CD4-positive, alpha-beta T cell treated with Interleukin-1 beta for 1 hour (primary cell): ENCODE data around the gene OR4K1.
"Not testable (repeated sequence)": the region's sequence is repeated elsewhere in the genome, so short reads cannot be mapped to it uniquely, and the experiment has no call there.

Source experiments
- DNase-seq, 2 donors: peaks; one replicate each; pipeline ENCODE4 v3.0.0-alpha.2; 2020 to 2022

The OR4K1 gene, protein sequence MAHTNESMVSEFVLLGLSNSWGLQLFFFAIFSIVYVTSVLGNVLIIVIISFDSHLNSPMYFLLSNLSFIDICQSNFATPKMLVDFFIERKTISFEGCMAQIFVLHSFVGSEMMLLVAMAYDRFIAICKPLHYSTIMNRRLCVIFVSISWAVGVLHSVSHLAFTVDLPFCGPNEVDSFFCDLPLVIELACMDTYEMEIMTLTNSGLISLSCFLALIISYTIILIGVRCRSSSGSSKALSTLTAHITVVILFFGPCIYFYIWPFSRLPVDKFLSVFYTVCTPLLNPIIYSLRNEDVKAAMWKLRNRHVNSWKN

DNA sequence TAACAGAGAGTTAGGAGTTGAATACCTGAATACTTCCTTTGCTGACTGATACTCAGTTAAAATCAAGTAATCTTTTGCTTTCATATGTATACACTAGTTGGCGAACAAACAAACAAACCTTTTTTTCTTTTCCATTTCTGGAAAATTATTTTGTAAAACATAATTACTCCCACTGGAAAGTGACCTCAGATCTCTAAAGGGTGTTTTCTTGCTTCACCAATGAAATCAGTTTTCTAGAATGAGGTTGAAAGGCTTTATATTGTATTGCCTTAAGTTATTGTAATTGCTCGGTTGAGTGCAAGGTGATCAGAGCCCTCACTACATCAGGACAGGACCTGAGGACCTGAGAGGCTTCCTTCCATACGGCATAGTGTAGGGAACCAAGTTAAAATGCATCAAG, at the start of gene OR4K1:
TSS of gene OR4K1 (plus strand) at position 301 of the 400 bp plus-strand sequence. CDS start 4,750 bp downstream, outside the sequence.
- DNase-seq = no peak

DNA sequence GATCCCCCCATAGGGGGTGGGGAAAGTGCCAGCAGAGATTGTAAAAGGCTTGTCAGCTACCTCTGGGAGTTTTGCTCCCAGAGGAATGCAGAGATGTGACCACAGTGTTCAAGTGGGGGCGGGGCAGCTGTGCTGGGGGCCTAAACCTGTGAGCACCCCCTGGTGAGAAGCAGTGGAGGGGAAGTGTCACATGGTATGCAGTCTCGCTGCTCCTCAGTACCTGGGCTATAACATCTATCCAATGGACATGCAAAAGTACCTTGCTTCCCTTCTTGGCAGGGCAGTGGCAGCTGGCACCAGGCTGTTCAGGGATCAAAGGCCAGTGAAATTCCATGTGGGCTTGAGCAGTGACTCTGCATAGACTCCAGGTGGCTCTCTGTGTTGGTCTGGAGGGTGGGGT, 35.4 kb upstream of the OR4K1 start:
- no peak for DNase-seq

DNA sequence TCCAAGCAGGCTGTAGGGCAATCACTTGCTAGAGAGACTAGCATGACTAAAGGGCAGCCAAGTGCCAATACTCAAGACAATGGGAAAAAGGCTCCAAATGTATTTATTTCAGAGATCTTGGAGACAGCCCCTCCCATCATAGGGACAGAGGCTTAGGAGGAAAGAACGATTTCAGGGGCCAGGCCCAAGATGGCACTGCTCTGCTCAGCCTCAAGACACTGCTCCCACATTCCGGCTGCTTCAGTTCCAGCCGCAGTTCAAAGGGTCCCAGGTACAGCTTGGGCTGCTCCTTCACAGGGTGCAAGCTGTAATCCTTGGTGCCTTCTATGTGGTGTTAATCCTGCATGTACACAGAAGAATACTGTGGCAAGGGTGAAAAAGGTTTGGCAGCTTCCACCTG, 29.7 kb upstream of the OR4K1 start:
- DNase-seq = no peak

DNA sequence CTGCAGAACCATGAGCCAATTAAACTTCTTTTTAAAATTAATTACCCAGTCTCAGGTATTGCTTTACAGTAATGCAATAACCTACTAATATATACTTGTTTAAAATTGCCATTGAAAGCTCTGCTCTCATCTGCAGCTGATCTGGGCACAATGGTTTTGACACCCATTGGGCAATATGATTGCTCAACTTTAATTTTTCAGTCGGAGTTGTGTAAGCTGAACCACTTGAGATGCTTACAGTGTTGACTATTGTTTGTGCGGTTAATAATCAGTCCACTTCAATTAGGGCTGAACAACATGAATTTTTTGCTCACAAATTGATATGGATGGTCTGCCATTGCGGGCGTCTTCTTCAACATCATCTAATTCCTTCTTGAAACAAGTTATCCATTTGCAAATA, 28.3 kb upstream of the OR4K1 start:
- no peak for DNase-seq

DNA sequence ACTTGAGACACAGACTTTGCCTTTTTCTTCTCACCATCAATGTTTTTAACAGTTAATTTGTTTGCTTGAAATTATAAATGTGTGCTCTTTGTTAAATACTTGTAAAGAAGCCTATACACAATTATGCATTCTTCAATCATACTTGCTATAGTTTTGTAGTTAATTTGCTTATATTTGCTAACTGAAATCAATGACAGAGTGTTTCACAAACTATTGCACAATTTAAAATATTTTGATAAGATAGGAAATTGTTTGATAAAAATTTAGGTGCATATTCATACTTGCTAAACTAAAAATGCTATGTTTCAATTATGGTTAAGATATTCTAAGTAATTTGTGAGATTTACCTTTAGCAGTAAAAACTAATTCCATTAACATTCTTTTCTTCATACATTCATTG, 24.1 kb upstream of the OR4K1 start:
- no peak for DNase-seq

DNA sequence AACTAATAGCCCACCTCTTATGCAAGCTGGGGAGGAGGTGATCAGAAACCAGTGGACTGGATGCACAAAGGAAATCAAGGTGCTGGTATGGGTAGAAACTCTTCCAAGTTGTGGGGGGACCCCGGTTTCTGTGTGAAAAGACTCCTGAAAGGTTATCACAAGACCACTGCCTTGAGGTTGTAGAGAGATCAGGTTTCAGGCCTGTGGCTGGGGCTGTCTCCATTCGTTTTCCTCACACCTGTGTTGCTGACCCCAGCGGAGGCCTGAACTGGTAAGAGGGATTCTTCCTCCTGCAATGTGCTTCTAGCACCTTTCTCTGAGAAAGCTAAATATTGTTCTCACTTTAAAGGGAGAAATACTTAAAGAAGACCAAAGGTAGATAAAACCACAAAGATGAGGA, 19.6 kb upstream of the OR4K1 start:
- no peak for DNase-seq

DNA sequence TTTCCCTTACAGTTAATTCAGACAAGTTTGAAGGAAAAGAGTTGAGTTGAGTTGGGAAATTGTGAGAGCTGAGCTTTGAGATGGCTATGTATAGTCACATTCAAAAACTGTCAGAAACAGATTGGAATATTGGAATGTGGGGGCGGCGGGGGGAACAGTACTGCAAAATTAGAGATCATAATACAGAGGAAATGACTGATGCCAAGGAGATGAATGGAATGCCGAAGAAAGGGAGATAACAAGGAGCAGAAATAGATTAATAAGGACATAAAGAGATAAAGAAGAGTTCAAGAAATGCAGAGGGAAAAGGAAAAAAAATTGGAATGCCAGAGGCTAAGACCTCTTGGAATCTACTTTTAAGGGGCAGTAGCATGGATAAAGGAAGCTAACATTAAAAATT, 13.5 kb upstream of the OR4K1 start:
- DNase-seq = no peak

DNA sequence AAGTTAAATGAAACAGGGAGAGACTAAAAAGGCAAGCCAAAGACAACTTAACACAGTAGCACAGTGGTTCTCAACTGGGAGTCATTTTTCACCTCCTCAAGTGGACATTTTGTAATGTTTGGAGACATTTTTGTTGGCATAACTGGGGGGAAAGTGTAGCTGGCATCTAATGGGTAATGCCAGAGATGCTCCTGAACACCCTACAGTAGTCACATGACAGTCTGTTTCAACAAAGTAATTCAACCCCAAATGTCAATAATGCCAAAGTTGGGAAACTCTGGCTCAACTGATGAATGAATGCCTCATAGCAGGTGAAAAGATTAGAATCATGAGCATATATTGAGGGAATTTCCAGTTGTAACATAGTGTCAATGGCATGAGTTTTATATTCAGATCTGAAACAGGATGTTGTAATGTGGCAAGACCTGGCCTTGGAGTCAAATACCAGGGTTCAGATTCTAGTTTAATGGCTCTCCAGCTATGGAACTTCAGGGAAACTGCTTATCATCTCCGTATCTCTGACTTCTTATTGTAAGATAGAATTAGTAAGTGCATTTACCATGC, 12.7 kb upstream of the OR4K1 start:
- DNase-seq = no peak

DNA sequence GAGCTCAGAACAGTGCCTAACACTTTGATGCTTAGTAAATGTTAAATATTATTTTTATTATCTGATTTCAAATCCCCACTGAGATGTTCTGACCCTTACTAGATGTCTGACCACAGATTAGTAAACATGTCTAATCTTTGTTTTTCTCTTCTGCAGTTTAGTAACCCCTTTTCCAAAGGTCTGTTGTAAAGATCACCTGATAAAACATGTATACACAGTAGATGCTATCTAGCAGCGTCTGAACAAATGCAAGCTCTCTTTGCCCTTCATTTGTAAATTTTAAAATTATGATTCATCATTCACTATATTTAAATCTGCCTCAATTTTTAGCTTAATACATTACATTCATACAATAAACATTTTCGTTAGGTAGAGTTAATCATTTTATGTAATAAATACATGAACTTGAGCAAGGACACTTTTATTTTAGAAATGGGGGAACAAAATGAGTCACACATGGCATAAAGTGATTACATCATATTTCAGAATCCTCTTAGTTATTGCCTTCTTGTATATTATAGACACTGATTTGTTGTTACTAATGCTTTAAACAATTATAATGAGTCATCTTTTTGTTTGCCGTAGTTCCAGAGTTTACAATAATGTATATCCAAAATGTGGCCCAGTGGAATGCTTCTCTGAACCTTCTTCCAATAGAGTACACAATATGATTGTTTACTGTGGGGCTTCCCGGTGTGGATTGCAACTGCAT, 12.0 kb upstream of the OR4K1 start:
- DNase-seq = no peak

DNA sequence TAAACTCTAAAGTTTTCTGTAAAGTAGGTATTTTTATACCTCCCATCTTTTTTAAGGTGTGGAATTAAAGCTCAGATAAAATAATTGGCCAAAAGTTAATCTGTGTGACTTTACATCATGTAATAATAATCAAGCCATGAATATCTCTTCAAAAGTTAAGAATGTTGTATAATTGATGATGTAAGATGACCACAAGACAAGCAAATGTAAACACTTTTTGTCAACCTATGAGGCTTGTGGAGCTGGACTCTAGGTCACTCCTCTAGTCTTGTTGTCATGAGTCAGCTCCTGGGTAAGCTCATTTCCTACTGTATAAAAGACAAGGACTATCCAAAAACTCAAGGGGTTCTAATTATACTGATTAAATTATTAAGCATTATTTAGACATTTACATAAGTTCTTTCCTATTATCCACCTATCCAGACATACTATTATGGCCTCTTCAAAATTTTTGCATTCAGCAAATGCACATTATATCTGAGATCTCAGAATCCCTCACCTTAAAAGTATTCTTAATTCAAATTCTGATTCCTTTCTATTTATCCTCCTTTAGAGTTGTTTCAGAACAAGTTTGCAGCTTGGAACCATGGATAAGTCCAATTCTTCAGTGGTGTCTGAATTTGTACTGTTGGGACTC, 10.6 kb upstream of the OR4K1 start, which contains the start of gene OR4K5:
TSS of gene OR4K5 (plus strand) at position 587 of the 637 bp plus-strand sequence. CDS start at position 587, 0 bp downstream.
- DNase-seq = no peak

DNA sequence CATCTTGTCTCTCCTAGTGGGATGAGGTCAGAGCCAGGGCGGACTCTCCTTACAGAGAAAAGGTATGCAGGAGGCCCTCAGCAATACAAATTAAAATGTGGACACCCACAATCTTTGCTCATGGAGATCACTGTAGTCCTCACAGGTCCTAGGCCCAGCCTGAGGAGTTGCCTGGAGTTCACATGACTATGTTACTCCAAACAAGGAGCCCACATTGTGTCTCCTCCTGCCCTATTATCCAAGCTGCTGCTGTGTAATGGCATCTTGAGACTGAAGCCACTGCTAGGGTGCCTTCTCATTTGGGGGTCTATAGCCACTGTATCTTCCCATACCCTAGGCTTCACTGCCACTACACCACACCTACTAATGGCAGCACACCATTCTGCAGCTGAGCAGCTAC, 11.0 kb downstream of the OR4K1 start:
- no peak for DNase-seq

DNA sequence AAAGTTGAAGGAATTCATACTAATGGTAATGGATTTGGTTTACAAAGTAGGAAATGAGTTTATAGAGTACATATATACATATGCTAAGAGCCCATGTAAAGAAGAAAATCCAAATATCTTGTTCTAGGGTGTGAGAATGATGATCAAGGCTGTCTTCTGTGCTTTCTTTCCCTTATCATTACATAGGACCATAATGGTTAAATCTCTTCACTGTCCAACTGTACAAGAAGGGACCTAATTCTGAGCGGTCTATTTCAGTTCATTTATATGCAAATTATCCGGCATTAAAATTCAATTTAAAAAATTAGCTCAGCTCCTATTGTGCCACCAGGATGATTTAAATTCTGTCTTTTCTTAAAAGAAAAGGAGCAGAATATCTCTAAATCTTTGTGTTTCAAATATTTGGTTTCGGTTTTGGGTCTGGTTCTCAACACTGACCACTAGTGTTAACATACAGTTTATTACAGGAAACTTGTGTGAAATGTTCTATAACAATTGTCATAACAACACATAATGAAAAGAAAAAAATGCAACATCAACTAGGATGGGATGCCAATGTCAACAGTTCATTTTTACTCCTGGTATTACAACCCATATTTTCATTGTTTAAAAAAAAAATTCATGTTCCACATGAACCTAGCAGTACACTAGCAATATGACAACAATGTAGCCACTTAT, 16.8 kb downstream of the OR4K1 start:
- no peak for DNase-seq

DNA sequence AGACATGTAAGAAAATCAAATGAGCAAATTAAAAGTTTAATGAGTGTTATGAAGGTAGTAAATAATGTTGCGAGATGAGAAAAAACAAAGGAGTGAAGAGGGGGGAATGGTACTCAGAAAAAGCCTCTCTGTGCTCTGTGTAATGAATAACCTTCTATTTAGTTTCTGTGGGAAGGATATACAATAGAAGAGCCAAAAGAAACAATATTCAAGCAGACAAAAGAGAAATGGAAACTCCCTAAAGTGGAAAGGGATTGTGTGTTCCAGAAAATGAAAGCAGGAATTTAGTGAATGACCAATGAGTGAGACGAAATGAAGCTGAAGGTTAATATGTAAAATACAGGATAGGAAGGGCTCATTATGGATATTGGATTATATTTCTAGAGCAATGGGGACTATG, 18.5 kb downstream of the OR4K1 start:
- no peak for DNase-seq

DNA sequence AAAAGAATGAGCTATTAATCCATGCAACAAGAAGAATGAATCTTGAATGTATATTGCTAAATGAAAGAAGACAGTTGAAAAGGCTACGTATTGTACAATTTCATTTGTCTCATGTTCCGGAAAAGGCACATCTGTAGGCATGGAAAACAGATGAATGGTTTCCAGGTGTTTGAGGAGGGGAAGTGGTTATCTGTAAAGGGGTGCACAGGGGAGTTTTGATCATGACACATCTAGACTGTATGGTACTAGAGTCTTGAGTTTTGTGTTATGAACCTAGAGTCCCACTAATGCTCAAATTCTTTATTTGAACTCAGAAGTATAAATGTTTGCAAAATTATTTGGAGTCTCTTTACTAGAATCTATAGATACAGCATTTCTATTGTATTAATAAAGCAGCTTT, 39.0 kb downstream of the OR4K1 start:
- not testable (repeated sequence) for DNase-seq

DNA sequence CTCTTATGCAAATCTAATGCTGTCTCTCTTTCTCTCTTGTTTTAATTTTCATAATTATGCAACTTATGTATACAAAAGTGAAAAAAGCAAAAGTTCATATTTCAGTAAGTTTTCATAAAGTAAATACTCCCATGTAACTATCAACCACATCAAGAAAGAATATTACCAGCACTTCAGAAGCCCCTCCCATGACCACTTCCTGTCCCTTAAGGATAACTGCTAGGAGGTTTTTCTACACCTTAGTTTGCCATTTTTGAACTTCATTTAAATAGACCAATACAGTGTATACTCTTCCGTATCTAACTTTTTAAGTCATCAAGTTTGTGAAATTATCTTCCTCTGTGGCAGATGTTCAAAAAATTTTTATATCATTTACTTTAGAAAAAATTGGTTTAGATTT, 44.1 kb downstream of the OR4K1 start:
- peak; percentile 9 to 55 for DNase-seq

DNA sequence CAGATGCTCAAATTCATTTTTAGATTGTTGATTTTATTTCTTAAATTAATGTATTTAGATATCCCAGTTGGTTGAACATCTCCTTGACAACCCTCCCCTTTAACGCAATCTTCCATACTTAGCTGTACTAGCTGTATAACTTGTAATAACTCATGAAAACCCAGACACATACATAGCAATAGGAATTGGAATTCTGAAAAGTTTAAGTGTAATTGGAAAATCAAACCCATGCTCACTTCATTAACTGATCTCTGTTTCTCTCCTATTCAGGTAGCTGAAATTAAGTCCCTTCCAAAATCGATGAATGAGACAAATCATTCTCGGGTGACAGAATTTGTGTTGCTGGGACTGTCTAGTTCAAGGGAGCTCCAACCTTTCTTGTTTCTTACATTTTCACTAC, 44.6 kb downstream of the OR4K1 start, which contains the start of gene OR4K15:
TSS of gene OR4K15 (plus strand) at position 301 of the 400 bp plus-strand sequence. CDS start at position 301, 0 bp downstream.
- DNase-seq = no peak
